GM21528 (cell line): Measurements from ENCODE around the gene TSC22D3.

Source experiments
- ATAC-seq: cut with Tn5 transposase; IDR thresholded peaks from one replicate; pipeline ENCODE4 v1.9.1; 2021; ENCODE audit warnings: mild to moderate bottlenecking, moderate library complexity; ENCODE audit not compliant: unreplicated experiment, low FRiP score

The TSC22D3 gene

GRCh38 chrX:107731831-107732502 is 43.6 kb downstream of the TSC22D3 start:
- no peak for ATAC-seq

GRCh38 chrX:107730991-107731766 is 44.4 kb downstream of the TSC22D3 start:
- ATAC-seq: no peak

- no peak for ATAC-seq
Observed at GRCh38 chrX:107730298-107730655, 45.3 kb downstream of the TSC22D3 start.

GRCh38 chrX:107729558-107730297 is 45.9 kb downstream of the TSC22D3 start:
- ATAC-seq: no peak

- no peak for ATAC-seq
Observed at GRCh38 chrX:107728371-107729099, 47.1 kb downstream of the TSC22D3 start.

- no peak for ATAC-seq
Observed at GRCh38 chrX:107726816-107727534, 48.6 kb downstream of the TSC22D3 start.

- ATAC-seq: no peak
Observed at GRCh38 chrX:107725761-107726555, 49.6 kb downstream of the TSC22D3 start.

GRCh38 chrX:107724653-107725052 is 50.9 kb downstream of the TSC22D3 start:
- no peak for ATAC-seq

- no peak for ATAC-seq
Observed at GRCh38 chrX:107723511-107723910, 52.1 kb downstream of the TSC22D3 start.

GRCh38 chrX:107721966-107722707 is 53.5 kb downstream of the TSC22D3 start:
- no peak for ATAC-seq

- ATAC-seq: peak; percentile 41
Observed at GRCh38 chrX:107721318-107721717, 54.3 kb downstream of the TSC22D3 start.

GRCh38 chrX:107718156-107718621 is 57.4 kb downstream of the TSC22D3 start:
- no peak for ATAC-seq

GRCh38 chrX:107716816-107717700 is 58.5 kb downstream of the TSC22D3 start:
- ATAC-seq: peak; percentile 88

GRCh38 chrX:107716118-107716684 is 59.4 kb downstream of the TSC22D3 start:
- ATAC-seq: peak; percentile 30

- ATAC-seq: no peak
Observed at GRCh38 chrX:107715331-107716117, 60.1 kb downstream of the TSC22D3 start.

- ATAC-seq: no peak
Observed at GRCh38 chrX:107714206-107714891, 61.2 kb downstream of the TSC22D3 start.
